HG03469 (cell line): Measurements from ENCODE around the gene KANSL1.
"Not testable (repeated sequence)": the region's sequence is repeated elsewhere in the genome, so short reads cannot be mapped to it uniquely, and the experiment has no call there.

ENCODE experiments used
- ATAC-seq: cut with Tn5 transposase; IDR thresholded peaks from one replicate; pipeline ENCODE4 v1.9.1; 2021; ENCODE audit warnings: mild to moderate bottlenecking, moderate library complexity, moderate number of reproducible peaks; ENCODE audit not compliant: unreplicated experiment

The KANSL1 gene, protein sequence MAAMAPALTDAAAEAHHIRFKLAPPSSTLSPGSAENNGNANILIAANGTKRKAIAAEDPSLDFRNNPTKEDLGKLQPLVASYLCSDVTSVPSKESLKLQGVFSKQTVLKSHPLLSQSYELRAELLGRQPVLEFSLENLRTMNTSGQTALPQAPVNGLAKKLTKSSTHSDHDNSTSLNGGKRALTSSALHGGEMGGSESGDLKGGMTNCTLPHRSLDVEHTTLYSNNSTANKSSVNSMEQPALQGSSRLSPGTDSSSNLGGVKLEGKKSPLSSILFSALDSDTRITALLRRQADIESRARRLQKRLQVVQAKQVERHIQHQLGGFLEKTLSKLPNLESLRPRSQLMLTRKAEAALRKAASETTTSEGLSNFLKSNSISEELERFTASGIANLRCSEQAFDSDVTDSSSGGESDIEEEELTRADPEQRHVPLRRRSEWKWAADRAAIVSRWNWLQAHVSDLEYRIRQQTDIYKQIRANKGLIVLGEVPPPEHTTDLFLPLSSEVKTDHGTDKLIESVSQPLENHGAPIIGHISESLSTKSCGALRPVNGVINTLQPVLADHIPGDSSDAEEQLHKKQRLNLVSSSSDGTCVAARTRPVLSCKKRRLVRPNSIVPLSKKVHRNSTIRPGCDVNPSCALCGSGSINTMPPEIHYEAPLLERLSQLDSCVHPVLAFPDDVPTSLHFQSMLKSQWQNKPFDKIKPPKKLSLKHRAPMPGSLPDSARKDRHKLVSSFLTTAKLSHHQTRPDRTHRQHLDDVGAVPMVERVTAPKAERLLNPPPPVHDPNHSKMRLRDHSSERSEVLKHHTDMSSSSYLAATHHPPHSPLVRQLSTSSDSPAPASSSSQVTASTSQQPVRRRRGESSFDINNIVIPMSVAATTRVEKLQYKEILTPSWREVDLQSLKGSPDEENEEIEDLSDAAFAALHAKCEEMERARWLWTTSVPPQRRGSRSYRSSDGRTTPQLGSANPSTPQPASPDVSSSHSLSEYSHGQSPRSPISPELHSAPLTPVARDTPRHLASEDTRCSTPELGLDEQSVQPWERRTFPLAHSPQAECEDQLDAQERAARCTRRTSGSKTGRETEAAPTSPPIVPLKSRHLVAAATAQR (N-terminal part only)

DNA sequence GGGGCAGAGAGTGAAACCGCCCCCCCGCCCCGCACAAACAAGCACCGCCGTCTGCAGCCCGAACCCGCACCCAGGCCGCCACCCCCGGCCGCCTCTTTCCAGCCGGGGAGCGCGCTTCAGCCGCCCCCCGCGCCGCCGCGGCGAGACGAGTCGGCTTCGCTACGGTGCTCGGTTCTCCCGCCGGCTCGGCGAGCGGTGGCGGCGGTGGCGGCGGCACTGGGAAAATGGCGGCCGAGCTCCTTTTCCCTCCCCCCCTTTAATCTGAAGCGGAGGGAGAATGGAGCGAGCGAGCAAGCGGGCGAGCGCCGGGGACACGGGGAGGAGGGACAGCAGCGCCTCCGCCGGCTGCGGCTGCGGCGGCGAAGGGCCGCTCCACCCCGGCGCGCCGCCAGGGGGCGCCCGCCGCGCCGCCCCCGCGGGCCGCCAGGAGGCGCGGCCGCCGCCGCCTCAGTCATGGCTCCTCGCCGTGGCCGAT, at the start of gene KANSL1:
TSS of gene KANSL1 (minus strand) at position 279 of the 475 bp plus-strand sequence. CDS start 21,286 bp downstream, outside the sequence.
- ATAC-seq = peak; percentile 36

DNA sequence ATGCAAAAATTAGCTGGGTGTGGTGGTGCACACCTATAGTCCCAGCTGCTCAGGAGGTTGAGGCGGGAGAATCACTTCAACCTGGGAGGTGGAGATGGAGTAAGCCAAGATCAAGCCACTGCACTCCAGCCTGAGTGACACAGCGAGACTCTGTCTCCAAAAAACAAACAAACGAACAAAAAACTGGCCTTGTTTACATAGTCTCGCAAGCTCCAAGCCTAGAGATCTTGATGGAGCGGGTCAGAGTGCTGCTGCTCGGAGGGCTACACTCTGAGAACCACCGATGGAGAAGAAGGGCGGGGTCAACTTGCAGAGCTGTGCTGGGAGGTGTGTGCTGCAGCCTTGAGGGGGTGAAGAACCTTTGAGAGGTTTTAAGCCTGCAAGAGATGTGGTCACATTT, 38.1 kb upstream of the KANSL1 start:
- not testable (repeated sequence) for ATAC-seq

DNA sequence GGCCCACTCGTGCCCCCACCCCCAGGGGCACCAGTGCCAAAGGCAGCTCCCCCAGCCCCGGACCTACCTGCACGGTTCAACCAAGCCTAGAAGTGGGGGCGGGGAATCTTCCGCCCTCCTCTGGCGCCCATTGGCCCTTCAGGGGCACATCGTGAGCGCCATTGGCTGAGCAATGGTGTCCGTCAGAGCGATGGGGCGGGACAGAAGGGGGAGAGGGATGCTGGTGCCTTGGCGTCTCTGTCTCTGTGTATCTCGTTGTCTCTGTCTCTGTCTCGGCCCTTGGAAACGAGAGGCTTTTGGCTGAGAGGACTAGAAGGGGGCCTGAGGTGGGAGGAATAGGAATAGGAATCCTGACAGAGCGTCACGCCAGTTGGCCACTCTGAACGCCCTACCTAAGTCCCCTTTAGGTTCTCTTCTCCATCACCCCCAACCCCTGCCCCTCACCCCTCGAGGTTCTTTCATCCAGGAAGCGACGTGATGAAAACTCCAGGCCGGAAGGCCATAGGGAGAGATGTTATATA, 32.1 kb upstream of the KANSL1 start:
- peak; percentile 88 for ATAC-seq

DNA sequence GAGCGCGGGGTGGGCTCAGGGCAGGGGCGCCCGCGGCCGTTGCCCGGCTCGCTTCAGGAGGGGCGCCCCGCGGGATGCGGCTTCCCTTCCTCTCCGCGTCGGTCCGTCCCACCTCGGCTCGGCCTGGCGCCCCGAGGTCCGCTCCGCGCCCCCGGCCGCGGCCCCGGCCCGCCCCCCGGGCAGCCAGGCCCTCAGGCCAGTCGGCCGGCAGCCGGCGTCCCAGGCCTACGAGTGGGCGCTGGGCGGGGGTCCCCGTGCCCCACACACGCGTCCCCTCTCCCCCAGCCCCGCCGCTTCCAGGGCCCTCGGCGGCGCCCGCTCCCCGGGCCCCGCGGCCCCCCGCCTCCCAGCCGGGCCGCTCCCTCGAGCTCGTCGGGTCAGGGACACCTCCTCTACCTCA, 31.6 kb upstream of the KANSL1 start:
- ATAC-seq = peak; percentile 10

DNA sequence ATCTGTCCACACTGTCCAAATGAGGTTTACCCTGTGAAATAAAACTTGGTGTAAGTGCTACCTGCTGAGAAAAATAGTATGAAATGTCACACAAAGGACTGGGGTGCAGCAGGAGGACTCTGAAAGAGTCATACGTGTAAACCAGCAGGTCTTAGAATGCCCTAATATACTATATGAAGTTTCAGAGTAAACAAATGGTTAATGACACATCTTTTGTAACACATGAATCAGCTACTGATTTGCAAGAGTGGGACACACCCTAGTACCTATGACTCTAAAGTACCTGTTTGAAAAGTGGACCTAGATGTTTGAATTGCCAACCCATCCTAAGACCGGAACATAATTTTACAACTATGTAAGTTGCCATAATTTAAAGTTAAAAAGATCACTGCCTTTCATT, 29.8 kb upstream of the KANSL1 start:
- ATAC-seq = not testable (repeated sequence)

DNA sequence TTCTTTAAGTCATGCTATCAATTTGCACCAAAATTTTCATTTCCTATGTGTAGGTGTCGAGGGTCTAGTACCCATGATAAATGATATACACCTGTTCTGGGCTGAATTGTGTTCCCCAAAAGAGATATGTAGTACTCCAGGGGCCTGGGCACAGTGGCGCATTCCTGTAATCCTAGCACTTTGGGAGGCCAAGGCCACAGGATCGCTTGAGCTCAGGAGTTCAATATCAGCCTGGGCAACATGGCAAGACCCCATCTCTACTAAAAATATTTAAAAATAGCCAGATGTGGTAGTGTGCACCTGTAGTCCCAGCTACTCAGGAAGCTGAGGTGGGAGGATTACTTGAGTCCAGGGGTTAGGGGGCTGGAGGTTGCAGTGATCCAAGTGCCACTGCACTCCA, 23.5 kb upstream of the KANSL1 start:
- ATAC-seq = no peak

DNA sequence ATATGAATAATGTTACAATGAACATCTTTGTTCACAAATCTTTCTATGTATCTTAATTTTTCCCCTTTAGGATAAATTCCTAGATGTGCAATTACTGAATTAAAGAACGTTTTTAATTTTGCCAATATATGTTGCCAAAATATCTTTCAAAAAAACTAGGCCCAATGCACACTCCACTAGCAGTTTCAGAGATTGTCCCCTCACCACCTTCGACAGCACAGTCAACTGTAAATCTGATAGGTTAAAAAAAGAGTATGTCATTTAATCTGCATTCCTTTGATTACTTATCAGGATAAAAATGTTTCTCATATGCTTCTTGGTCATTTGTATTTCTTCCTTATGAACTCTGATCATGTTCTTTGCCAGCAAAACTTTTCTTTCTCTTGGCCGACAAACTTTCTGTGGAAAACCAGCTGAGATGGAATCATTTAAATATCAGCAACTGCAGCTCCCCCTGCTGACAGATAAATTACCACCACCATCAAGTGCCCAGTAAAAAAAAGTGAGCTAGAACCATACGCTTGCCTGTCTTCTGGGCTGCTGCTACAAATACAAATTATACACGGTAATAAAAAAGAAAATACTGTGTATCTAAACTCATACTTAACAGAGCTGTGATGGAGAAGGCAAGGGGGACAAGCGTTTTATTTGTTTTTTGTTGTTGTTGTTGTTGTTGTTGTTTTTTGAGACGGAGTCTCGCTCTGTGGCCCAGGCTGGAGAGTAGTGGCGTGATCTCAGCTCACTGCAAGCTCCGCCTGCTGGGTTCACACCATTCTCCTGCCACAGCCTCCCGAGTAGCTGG, 19.6 kb upstream of the KANSL1 start:
- ATAC-seq = no peak

DNA sequence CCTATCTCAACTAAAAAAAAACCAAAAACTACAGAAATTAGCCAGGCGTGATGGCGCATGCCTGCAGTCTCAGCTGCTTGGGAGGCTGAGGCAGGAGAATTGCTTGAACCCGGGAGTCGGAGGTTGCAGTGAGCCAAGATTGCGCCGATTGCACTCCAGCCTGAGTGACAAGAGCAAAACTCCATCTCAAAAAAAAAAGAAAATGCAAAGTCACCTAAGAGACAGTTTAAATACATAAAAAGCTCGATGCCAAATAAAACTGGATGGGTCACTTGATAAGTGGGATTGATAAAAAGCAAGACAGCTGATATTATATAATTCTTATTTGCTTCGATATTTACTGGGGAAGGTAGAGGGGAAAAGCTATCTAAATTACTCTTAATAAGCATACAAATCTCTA, 15.8 kb upstream of the KANSL1 start:
- no peak for ATAC-seq

DNA sequence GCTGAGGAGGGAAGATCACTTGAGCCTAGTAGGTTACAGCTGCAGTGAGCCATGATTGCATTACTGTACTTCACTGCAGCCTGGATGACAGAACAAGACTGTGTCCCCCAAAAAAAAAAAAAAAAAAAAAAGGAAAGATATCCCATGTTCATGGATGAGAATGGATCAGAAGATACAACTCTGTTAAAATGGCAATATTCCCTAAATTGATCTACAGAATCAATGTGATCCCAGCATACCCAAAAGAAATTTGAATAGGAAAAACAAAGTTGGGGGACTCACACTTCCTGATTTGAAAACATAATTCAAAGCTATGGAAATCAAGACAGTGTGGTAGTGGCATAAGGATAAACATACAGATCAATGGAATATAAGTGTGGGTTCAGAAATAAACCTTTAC, 12.7 kb upstream of the KANSL1 start:
- ATAC-seq = no peak

DNA sequence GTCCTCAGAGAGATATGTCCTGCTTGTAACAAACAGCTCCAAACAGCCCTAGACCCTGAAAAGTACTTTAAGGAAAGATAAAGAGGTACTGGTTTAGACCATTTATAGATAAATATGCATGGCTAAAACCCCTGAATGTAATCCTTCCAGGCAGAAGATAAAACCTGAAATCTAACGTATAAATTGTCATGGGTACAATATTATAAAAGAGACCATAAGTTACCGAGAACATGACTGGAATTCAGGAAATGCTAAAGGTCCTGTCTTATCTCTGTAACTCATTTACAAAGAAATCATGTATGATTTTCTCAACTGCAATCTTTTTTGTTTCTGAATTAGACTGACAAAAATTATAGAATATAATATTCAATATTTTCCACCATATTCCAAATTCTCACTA, 9.2 kb upstream of the KANSL1 start:
- ATAC-seq = no peak

DNA sequence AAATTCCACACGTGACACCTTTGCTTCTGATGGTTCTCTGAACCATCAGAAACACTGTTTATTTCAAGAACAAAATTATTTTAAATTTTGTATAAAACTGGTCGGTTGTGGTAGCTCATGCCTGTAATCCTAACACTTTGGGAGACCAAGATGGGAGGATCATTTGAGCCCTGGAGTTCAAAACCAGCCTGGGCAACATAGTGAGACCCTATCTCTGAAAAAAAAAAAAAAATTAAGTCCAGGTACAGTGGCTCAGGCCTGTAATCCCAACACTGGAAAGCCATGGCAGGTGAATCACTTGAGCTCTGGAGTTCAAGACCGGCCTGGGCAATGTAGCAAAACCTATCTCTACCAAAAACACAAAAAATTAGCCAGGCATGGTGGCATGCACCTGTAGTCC, 8.3 kb upstream of the KANSL1 start:
- ATAC-seq = no peak

DNA sequence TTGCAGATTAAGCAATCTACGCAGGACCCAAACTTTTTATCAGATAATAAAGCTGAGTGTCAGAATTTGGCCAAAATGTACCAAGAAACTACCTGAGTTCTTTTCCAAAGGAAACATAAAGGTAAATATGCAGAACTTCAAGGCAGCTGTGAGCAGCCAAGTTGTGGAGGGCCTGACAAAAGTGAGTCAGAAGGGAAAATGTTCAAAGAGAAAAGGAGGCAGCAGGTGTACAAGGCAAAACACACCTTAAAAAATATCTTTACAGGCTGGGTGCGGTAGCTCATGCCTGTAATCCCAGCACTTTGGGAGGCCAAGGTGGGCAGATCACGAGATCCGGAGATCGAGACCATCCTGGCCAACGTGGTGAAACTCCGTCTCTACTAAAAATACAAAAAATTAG, 7.0 kb upstream of the KANSL1 start:
- ATAC-seq = no peak

DNA sequence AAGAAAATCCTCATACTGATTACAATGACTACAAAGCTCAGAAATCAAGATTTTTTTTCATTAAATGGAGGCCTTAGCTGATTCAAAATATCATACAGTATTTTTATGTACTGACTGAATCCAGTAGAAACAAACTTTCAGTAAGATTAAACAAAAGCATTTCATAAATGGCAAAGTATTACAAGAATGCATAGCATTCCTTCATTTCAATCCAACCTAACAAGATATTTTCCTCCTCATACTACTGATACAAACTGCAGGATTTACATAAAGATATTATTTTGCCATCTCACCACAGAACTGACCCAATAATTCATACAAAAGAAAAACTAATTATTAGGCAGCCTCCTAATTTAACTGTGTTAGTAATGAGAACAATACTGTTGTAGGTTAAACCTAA, 6.2 kb upstream of the KANSL1 start:
- no peak for ATAC-seq

DNA sequence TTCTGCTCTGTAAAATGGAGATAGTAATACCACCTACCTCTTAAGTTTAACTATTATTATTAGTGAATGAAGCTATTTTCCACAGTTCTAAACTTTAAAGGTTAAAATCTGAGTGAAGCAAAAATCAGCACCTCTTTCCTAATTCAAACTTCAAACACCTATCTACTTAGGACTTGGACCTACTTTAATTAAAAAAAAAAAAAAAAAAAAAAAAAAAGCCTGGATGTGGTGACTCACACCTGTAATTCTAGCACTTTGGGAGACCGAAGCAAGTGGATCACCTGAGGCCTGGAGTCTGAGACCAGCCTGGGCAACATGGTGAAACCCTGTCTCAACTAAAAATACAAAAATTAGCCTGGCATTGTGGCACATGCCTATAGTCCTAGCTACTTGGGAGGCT, 5.0 kb upstream of the KANSL1 start:
- ATAC-seq = no peak

DNA sequence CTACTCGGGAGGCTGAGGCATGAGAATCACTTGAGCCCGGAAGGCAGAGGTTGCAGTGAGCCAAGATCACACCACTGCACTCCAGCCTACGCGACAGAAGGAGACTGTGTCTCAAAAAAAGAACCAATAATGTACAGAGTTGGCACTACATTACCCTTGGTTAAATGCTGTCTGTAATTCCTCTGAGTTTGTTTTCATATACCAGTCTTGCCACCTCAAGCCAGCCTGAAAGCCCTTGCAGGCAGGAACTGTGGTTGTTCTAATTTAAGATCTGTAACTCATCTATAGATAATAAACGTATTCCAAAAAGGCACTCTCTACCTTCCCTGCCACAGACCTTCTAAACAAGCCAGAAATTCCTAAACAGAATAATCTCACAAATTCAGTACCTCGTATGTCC, 4.3 kb upstream of the KANSL1 start:
- ATAC-seq = no peak

DNA sequence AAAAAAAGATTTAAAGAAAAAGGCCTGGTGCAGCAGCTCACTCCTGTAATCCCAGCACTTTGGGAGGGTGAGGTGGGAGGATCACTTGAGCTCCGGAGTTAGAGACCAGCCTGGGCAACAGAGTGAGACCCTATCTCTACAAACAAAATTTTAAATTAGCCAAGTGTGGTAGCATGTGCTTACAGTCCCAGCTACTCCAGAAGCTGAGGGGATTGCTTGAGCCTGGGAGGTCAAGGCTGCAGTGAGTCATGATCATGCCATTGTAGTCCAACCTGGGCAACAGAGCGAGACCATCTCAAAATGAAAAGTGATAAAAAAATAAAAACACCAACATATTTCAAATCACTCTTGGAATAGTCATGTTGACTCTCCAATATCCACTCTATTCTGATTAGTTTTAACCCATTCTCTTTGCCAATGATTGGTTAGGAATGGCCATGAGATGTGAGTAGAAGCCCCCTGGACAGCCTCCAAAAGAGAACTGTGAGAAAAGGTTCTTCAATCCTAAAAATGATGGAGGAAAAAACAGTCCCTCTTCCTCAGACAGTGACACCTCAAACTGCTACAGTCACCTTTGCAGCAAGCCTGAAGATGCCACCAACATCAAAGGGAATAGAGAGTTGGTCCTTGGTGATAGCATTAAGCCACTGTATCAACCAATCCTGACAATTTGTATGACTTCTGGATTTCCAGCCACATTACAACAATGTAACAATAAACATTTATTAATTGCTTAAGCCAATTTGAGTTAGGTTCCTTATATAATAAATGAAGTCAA, 2.9 kb upstream of the KANSL1 start:
- ATAC-seq = no peak

DNA sequence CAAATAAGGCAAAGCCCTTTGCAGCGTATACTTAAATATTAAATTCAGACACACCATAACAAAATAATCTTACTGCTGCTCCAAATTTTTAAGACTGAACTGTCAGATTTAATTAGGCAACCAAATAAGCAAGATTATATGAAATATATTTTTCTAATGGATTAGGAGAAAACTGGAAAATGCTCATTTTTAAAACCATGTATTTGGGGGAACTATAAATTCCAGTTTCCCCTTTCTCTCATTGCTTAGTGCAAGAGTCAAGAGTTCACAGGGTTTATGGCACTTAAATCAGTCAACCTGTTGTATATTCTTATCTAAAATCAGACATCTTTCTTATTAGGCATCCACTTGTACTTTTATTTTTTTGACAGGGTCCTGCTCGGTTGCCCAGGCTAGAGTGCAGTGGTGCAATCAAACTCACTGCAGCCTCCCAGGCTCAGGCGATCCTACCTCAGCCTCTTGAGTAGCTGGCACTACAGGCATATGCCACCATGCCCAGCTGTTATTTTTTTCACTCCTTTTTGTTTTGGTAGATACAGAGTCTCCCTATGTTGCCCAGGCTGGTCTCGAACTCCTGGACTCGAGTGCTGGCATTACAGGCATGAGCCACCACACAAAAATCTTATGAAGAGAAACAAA, 2.1 kb upstream of the KANSL1 start:
- ATAC-seq = no peak

DNA sequence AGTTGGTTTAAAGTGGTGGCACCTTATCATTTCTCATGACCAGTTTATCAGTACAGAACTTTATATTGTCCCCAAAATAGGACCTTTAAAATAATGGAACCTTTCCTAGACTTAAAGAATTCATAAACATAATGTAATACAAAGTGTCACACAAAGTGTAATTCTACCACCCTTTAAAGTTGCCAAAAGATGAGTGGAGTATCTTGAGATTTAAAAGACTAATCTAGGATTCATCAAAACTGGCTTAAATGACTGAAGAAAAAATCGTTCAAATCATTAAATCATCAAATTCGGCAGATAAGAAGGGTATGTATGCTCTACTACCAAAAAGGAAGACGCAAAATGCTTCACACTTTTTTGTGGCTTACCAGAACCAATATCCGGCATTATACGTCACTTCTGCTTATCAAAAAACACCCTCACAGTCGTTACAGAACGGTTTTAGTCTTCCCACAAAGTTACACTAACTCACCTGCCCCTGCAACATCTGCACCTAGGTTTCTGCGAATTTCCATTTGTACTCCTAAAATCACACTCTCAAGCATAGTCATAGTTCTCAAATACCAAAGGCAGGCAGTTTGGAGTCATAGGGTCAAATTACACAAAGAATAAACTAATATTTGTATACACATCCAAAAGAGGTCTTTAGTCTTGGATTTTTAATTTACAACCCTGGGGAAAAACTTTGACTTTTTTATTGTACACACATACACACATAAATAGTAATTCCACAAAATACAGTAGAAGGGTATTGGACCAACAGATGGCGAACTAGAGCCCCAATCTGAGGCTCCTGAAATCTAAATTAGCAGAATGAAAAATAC, 1.4 kb upstream of the KANSL1 start:
- ATAC-seq = no peak
